Fibroblast of villous mesenchyme (primary cell): ENCODE results near the gene RNF111. TPM values are rescaled to one million over a fixed set of nuclear protein-coding genes. Genes with fewer than 3 reads are reported as not detected.

ENCODE experiments used
- DNase-seq: peaks from one replicate; pipeline ENCODE4 v3.0.0-alpha.2; 2010; ENCODE audit warnings: low read depth
- H3K4me3 ChIP-seq: 2 replicates; pipeline ENCODE4 v1.5.1; 2011; ENCODE audit warnings: low read depth, mild to moderate bottlenecking, low read length
- total RNA-seq: library from RNA; depleted of rRNA; stranded (reverse); fragments of >200 nt; gene quantifications from 2 replicates; pipeline ENCODE4 v1.2.3, GENCODE V29; 2012
- TF ChIP-seq, protein P1 (sequence below): IDR thresholded peaks from 2 replicates; pipeline ENCODE4 v1.5.1; 2012; ENCODE audit warnings: low read depth, mild to moderate bottlenecking, low read length; ENCODE audit not compliant: insufficient read depth

The RNF111 gene
- total RNA-seq, result 24.5 and 35.0 TPM in 2 replicates

DNA sequence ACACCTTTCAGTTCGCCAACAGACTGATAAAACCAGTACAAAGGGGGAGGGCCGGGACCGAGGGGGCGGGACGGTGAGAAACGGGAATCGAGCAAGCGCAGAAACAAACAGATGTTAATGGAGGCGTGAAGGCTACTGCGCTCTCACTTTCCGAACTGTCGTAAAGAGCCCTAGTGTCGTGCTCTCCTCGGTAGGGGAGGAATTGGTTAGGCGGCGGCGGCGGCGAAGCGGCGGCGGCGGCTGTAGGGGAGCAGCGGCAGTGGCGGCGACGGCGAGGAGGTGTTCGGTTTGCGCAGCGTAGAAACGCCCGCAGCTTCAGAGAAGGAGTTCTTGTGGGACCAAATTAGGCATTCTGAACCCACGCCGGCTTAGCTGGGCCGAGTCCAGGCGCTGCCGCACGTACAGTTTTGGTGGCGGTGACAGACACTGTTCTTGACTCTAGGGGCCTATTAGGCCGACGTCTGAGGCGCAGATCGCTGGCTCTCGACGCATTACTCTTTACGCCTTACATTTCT is at the start of gene RNF111:
RNF111 (plus strand) TSS at position 173 of the 515 bp plus-strand sequence. CDS start 43,160 bp downstream, outside the sequence.
- peak within 1 kb of the TSS; percentile 83 for H3K4me3 ChIP-seq
- TF ChIP-seq, protein P1, sequence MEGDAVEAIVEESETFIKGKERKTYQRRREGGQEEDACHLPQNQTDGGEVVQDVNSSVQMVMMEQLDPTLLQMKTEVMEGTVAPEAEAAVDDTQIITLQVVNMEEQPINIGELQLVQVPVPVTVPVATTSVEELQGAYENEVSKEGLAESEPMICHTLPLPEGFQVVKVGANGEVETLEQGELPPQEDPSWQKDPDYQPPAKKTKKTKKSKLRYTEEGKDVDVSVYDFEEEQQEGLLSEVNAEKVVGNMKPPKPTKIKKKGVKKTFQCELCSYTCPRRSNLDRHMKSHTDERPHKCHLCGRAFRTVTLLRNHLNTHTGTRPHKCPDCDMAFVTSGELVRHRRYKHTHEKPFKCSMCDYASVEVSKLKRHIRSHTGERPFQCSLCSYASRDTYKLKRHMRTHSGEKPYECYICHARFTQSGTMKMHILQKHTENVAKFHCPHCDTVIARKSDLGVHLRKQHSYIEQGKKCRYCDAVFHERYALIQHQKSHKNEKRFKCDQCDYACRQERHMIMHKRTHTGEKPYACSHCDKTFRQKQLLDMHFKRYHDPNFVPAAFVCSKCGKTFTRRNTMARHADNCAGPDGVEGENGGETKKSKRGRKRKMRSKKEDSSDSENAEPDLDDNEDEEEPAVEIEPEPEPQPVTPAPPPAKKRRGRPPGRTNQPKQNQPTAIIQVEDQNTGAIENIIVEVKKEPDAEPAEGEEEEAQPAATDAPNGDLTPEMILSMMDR, result no peak
- peak; percentile 97 for DNase-seq

DNA sequence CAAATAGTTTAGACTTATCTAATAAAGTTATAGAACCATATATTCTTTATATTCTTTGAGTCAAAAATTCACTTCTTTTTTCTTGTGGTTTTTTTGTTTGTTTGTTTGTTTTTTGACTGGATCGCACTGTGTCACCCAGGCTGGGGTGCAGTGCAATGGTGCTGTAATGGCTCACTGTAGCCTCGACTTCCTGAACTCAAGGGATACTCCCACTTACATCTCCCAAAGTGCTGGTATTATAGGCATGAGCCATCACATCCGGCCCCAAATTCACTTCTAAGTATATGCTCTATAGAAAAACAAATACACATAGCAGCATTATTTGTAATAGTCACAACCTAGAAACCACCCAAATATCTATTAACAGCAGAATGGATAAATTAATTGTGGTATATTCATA is 40.3 kb upstream of the RNF111 start:
- DNase-seq, result no peak
- TF ChIP-seq, protein P1, result no peak
- H3K4me3 ChIP-seq, result no peak overlapping the region

DNA sequence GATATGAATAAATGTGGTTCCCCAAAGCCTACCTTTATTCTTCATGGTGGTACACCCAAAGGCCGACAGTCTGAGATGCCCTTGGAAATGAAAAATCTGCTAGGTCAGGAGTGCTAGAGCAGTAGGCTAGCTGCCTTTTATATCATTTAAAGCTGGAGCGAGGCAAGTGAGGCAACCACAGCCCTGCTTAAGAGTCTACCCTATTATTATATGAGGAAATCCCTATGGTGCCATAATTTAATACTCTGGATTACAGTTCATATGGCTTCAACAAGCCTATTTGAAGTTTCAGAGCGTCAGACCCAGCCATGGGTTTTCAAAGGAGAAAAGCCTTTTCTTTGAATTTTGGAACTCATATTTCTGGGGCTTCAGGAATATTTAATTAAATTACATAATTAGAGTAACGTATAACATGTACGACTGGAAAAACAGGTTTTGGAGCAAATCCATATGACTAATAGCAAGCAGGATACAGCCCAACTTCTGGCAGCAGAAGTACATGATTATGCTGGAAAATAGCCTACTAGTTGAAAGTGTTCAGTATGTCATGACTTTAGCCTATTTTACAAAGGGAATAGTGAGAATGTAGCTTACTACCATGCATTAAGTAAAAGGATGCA is 36.0 kb upstream of the RNF111 start:
- peak; percentile 47 for DNase-seq
- TF ChIP-seq, protein P1, result no peak
- no peak overlapping the region for H3K4me3 ChIP-seq

DNA sequence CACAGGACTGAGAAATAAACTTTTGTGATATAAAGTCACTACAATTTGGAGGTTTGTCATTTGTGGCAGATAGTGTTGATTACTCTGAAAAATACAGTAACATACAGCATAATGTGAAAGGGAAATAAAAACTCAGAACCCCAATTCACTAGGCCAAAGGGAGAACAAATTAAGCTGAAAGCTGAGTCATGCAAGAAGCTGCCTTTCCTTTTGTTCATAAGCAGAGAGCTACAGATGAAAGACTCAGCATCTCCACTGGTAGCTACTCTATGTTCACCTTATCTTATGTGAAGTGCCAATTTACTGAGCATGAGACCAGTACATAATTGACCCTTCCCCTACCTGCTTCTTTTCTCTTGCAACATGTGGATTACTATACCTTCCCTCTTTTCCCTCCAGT is 34.7 kb upstream of the RNF111 start:
- TF ChIP-seq, protein P1, result no peak
- DNase-seq, result no peak

DNA sequence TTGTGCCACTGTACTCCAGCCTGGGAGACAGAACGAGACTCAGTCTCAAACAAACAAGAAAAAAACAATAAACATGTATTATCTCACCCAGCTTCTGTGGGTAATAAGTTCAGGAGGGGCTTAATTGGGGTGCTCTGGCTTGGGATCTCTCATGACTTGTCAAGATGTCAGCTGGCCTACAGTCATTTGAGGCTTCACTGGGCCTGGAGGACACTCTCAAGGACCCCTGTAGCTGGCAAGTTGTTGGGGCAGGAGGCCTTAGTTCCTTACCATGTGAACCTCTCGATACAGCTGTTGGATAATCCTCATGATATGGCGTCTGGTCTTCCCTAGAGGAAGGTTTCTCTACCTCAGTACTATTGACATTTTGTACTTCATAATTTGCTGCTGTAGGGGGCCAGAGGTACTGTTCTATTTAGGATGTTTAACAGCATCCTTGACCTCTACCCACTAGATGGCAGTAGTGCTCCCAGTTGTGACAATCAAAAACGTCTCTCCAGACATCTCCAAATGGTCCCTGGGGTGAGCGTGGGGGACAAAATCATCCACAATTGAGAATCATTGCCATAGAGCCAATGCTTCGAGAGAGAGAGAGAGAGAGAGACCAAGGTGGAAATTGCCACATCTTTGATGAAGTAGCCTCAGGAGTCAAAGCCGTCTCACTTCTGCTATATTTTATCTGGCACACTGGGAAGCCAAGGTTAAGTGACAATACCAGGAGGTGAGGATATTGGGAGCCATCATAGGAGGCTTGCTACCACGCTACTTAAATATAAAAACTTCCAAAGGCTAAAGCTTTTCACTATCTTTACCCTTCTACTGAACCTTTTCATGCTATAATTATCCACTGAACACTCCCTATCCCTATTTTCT is 30.1 kb upstream of the RNF111 start:
- no peak overlapping the region for H3K4me3 ChIP-seq
- TF ChIP-seq, protein P1, result peak; percentile 83
- peak; percentile 60 for DNase-seq

More for the DNA sequence above, 34.7 kb upstream of the RNF111 start:
- H3K4me3 ChIP-seq, result no peak overlapping the region

DNA sequence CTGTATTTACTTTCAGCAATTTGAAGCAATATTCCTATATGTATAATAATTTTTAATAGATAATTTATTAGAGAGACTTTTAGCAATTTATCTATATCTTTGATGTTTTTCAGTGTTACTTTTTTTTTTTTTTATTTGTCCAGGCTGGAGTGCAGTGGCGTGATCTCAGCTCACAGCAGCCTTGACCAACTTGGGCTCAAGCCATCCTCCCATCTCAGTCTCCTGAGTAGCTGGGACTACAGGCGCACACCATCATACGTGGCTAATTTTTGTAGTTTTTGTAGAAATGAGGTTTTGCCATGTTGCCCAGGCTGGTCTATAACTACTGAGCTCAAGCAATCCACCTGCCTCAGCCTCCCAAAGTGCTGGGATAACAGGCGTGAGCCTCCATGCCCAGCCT is 28.7 kb upstream of the RNF111 start:
- DNase-seq, result no peak
- TF ChIP-seq, protein P1, result no peak
- no peak overlapping the region for H3K4me3 ChIP-seq
